NCI-H1105 treated with DMSO at 0.1 percent for 48 hours (cell line): ENCODE results near the gene CNTNAP2.

Experiments used
- DNase-seq: peaks from one replicate; lab custom pipeline; 2025; lab: John Stamatoyannopoulos, UW

Gene CNTNAP2

DNA sequence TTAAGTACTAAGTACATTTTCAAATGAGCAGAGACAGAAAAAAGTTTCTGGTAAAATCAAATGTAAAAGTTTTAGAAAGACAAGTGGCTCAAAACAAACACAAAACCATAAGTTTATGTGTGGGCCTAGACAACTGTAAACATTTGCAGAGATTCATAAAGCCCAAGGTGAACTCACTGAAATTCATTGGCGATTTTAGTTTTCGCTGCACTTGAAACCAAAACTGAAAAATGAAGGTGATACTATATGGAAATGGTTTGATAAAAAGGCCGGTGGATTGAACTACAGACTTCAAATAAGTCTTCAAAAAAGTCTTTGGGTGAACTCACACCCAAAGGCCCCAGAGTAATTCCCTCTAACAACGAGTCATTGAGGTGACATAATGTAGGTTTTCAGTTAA lies 1289.0 kb downstream of the CNTNAP2 start:
- DNase-seq, result no peak

DNA sequence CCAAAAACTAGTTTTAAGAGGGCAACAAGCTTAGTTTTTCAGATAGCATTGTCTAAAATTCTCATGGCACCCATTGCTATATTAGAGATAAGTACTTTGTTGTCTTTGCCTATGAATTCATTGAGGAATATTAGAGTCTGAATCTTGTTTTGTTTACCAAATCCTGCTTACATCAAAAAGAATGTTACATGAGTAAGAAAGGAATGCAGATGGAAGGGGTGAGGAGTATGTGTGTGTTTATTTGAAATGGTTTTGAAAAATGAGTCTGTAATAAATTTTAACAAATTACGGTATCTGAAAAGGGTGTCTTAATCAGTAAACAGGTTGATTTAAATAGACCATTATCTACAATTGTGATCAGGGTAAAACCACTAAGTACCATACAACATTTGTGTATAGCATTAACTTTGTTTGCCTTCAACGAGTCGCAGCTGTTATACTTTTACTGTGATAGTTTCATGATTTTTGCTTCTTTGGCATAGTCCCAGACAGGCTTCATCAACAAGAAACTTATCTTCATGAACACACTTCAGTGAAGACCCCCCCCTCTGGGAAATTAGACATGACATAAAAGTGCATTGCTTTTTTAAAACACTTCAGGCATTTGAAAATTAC lies 1290.0 kb downstream of the CNTNAP2 start:
- DNase-seq, result peak; percentile 74

DNA sequence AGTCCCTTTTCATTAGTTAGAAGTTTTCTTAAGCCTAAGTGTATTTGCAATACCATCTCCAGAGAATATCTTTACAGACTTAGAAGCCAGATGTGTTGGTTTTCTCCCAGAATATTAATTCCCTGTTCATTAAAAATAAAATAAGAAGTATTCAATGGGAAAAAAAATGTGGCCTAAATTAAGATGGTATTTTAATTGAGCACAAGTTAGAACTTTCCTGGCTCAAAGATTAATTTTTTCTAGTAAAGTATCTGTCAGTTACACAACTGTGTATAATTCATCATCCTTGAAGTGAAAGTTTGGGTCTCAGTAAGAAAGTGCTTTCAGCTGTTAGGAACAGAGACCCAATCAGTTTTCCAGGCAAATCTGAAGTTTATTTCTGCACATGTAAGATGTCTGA lies 1294.5 kb downstream of the CNTNAP2 start:
- no peak for DNase-seq

DNA sequence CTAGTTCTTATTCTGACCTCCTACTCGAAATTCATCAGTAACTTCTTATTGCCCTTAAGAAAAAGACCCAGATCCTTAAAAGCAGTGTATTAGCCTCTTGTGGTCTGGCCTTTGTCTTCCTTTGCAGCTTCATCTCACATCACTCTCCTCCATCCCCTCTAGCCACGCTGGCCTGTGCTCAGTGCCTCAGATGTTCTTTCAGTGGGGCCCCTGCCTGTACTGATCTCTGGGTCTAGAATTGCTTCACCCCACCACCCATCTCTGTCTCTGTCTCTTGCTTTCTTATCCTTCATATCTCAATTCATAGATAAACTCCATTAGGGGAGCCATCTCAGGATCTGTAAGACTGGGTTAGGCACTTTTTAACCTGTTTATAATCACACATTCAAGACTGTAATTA lies 1295.5 kb downstream of the CNTNAP2 start:
- no peak for DNase-seq

DNA sequence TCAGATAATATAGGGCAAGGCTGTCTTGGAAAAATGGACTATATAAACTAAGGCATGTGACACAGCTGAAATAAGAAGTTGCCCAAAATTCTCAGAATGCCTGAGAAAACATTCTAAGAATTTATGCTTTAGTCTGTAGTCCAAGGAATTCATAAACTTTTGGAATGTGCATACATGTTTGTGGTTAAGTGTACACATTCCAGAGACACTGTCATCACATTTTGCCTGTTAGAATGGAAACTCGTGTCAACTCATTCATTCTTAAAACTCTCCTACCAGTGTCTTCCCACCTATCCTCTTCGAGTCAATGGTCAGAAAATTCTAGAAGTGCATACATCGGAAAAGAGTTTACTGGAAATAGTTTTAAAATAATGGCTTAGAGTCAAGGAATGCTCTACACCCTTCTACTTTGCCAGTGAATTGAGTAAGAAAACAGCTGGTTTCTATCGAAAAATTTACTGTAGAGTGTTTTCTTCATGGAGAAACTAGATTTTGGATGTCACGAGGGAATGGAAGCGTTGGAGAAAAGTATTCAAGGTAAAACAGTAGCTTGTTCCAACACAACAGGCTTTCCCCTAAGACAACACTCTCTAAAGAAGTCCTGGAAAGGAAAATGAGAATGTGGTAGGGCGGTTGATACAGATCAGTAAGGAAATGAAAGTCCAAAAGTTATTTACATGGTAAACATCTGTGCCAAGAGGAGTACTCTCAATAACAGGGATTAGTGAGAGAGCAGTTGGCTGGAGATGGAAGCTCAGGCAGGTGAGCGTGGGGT lies 1296.4 kb downstream of the CNTNAP2 start:
- DNase-seq, result no peak

DNA sequence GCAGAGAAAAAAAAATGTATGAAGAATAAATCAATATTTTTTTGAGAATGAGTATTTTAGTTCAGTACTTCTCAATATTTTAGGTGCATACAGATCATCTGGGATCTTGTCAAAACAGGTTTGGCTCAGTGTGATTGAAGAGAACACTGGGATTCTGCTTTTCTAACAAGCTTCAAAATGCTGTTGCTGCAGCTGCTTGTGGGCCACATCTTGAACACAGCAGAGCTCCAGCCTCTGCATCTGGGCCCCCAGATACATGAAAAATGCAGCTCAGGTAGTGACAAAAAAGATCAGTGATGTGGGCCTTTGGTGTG lies 1296.9 kb downstream of the CNTNAP2 start:
- DNase-seq, result peak; percentile 13

DNA sequence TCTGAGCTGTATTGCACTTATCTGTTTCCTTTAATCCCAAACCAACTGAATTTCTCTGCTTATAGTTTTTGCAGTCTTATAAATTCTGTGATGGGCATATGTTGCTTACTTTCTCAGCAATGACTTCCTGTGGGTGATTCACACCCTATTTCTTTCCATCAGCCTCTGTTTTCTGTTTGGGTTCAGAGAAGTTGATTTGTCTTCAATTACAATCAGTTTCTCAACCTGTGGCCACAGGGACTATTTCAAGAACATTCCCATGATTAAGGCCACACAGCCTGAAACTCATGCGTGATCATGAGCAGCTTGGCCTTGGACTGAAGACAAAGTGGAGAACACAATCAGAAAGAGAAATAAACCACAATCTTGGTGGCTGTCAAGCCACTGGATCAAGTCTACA lies 1299.4 kb downstream of the CNTNAP2 start:
- DNase-seq, result no peak

DNA sequence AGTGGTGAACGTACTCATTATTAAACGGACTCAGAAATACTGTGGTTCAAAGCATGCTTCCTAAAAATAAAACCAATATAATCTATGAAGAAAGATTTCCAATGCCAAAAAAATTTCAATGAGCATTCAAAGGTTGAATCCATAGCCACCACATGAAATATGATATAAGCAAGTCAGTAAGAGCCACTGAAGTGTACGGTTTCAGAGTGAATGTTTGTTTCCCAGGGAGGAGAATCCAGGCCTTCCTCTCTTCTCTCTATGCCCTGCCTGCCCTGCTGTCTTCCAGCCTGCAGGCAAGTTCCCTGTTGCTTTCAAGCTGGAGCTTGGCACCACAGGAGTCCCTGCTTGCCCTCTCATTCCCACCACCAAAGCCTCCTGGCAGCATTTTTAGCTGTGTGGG lies 1302.4 kb downstream of the CNTNAP2 start:
- no peak for DNase-seq

DNA sequence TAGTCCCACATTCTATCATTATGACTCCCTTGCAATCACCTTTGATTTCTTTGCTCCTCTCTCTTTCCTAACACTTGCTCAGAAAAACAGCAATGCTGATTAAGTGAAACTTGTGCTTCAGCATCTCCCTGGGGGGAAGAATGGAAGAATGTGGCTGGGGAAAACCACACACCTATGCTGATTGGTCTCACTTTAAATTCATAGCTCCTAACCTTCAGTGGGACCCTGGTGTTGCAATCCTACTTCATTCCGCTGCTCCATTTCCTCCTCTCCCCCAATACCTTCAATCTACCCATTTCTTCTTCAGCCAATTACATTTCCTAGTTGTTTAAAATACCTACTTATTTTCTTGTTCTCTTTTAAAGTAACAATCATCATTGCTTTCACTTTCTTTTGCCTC lies 1307.3 kb downstream of the CNTNAP2 start:
- no peak for DNase-seq

DNA sequence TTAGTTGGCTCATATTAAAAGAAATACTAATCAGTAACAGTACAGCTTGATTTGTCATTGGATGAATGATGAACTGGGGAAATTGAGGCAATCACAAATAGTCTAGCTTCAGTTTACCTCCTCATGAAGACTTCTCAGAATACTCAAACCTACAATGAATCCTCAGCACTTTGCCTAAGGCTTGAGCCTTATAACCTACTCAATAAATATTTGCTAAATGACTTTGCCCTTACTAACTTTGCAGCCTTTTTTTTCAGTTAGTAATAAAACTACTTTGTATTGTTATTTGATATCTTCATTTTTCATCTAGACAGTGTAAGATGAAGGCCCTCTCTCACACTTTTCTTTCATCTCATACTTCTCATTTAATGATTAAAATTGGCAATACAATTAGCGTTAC lies 1311.5 kb downstream of the CNTNAP2 start:
- no peak for DNase-seq

DNA sequence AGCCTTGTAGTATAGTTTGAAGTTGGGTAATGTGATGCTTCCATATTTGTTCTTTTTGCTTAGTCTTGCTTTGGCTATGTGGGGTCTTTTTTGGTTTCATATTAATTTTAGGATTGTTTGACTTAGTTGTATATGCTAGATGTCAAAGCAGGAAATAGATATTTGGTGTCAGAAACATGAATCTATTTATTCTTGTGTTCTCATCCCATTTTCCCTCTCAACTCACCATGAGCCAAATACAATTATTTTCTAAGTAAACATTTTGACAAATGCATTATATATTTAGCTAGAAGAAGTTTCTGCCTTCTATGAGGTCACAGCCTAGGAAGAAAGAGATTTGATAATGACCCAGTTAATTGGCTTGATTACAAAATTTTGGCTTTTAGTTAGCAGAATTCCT lies 1313.4 kb downstream of the CNTNAP2 start:
- no peak for DNase-seq

DNA sequence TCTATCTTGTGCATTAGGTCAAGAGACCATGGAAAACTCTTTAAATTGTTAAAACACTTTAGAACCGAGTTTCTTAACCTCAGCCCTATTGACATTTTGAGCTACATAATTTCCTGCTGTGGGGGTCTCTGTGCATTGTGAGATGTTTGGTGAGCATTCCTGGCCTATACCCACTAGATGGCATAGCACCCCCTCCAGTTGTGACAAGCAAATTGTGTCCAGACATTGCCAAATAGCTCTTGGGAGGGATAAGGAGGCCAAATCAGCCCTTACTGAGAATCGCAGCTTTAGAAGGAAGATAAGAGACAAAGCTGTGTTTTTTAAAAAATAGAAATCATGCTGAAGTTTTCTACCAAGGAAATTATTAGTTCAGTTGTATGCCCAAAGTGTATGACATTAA lies 1315.5 kb downstream of the CNTNAP2 start:
- DNase-seq, result peak; percentile 10

DNA sequence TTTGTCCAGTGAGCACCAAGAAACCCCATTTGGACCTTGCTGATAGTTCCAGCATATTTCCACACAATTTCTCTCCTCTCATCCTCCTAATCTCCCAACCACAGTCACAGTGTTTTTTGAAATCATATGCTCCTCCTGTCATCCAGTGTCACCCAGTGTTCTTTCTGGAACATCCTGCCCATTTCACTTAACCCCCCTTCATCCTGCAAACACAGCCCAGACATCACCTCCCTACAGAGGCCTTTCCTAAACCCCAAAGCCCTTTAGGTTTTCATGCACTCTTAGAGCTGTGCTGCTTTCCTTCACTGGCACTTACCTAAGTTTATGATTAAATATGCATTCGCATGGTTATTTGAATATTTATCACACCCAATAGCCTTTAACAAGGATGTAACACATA lies 1316.0 kb downstream of the CNTNAP2 start:
- no peak for DNase-seq

DNA sequence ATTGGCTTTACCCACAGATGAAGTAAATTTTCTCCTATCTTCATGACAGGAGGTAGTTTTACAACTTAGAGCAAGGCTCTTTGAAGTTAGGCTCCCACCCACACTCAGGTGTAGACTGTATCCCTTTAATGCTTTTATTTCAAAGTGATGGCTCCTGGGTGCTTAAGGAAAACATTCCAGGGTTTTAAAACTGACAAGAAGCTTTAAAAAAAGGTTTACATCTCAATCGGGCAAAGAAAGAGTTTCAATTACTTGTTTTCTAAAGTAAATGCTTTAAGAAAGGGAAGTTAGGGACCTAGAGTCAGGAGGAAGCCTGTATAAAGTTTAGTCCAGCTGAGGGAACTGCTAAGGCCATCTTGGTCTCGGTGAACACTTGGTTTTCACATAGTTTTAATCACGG lies 1320.1 kb downstream of the CNTNAP2 start:
- no peak for DNase-seq

DNA sequence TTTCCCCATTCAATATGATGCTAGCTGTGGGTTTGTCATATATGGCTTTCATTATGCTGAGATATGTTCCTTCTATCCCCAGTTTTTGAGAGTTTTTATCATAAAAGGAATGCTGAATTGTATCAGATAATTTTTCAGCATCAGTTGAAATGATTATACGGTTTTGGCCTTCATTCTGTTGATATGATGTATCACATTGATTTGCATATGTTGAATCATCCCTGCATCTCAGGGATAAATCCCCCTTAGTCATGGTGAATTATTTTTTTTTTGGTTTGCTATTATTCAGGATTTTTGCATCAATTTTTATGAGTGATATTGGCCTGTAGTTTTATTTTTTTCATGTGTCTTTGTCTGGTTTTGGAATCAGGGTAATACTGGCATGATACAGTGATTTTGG lies 1321.6 kb downstream of the CNTNAP2 start:
- no peak for DNase-seq

DNA sequence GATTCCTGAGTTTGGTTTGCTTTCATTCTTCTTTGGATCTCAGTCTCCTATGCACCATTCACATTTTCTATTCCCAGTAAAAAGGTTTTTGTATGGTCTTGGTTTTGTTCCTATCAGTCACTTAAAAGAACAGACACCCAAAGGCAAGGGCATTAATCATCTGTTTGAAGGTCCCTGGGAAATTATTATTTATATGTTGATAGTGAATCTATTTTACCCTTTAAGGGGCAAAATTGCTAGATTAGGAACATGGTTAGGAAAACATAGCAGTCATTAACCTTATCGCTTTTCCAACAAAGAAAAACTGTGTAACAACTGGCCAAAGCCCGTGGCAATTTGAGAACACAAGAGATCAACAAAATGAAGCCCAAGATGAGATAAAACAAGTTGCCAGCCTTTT lies 1327.3 kb downstream of the CNTNAP2 start:
- DNase-seq, result no peak

DNA sequence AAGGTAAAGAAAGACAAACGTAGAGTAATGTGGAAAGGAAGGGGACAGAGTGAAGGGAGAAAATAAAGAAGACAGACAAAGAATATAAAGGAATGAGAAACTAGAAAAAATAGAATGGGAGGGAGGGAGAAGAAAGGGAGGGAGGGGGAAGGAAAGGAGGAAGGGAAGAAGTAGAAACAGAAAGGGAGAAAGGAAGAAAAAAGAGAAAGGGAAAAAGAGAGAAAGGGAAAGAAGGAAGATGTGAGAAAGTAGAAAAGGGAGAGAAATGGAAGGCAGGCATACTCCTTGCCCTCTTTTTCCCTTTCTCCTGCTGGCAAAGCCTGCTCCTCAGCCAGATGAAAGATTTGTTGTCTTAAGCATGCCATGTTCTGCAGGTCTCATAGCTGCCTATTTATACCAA lies 1336.2 kb downstream of the CNTNAP2 start:
- no peak for DNase-seq

DNA sequence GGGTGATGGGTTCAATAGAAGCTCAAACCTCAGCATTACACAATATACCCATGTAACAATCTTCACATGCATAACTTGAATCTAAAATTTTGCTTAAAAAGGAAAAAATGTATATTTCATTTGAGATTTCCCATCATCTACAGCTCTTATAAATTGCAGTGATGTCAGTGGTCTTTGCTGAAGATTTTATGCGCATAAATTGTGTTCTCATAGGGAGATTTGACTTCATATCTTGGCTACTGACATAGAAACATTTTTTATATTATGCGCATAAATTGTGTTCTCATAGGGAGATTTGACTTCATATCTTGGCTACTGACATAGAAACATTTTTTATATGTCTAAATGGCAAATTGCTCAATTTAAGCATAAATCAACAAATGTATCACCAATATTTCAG lies 1348.6 kb downstream of the CNTNAP2 start:
- DNase-seq, result no peak

DNA sequence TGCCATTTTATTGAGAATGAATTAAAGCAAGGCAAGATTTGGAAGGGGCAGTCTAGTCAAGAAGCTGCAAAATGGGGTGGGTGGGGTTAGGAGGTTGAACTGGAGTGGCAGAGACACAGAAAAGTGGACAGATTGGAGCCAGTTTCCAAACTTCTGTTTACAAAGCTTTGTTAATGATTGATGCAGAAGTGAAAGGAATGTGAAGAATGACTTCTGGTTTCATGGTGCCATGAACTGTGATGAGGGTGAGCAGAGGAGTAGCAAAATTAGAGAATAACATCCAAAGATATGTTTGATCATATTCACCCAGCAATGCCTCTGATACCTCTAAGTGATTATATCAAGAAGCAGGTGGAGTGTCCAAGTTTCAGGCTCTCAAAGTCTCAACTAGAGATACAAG lies 1356.0 kb downstream of the CNTNAP2 start:
- no peak for DNase-seq

DNA sequence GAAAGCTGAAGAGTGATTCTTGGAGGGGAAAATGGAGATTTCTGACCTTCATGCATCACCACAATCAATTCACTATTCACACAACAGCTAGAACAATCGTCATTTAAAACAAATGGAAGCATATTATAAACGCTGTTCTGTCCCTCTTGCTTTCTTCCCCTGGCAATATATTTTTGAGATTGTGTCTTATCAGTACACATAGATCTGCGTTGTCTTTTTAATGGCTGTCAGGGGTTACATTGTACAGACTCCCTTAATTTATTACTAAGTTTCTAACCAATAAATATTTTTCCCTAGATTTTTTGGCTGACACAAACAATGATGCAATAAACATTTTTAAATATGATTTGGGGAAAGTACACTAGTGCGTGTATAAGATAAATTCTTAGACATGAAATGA lies 1358.3 kb downstream of the CNTNAP2 start:
- no peak for DNase-seq

DNA sequence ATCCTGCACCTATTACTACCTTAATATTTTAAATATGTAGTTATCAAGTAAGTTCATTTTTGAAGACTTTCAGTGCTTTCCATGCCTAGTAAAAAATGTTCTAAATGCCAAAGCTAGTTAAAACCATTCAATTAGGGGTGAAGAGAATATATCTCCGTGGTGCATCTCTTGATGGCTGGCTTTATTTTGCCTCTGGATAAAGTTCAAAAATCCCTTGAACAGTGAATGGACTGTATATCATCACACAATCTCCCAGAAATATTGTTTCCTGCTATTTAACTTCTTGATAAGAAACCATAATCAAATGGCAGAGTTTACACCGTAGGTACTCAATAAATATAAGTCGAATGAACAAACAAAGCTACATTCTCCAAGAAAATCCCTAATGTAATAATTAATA lies 1360.9 kb downstream of the CNTNAP2 start:
- no peak for DNase-seq

DNA sequence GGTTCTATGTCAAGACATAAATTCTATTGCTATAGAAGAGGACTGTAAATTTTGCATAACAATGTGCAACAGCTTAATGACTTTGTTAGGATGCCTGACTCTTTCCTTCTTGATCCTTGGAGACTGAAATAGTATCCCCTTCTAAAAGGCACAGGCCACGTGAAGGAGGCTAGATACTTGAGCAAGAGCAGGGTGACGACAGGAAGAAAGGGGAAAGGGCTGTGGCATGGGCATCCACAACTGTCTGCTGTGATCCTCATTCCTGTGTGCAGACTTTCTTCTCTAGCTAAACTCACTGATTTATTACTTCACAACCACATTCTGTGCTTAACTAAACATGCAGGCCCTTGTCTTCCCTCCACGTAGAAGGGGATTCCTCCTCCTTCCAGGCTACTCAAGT lies 1362.2 kb downstream of the CNTNAP2 start:
- DNase-seq, result no peak

DNA sequence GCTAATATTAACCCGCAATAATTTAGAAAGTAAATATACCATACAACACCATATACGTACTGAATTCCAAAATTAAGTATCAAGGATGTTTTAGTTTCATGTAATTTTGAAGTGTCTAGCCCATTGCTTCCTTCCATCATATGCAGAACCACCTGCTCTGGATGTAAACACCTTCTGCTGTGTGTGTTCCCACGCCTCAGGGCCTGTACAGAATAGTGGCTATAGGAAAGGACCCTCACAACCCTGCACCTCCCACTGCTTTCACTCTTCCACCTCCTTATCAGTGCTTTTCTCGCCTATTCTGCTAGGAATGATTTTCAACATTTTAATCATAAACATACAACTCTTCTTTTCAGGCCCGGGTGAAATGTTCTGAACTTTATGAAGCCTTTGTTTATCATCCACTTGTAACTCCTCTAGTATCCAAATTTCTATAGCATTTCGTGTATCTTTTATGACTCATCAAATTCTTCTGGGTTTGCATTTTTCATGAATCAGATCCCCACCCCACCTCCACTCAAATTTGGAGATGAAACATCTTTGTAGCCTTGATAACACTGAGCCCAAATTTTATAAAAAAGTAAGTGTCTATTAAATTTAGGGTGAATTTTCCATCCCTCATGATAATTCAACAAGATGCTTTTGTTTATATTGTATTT lies 1367.2 kb downstream of the CNTNAP2 start:
- peak; percentile 43 for DNase-seq
